ENCODE results near the gene CENPT. TPM values are rescaled to one million over a fixed set of nuclear protein-coding genes. Genes with fewer than 3 reads are reported as not detected.
A peak's percentile ranks its signal among the peaks of the same experiment; 100 is the strongest.

CENPT gene
- total and polyA plus RNA-seq, 2 of the 13 experiments (the other 11 are each of a cell fraction or from before 2014, with no cell fraction given), result 40.9 to 43.3 TPM

- TF ChIP-seq ZNF350 (CRISPR knock-in tag; IDR thresholded peaks at IDR 0.05; ENCODE audit: borderline replicate concordance, low read depth) (peak; percentile 91), ZZZ3 (CRISPR knock-in tag; IDR thresholded peaks at IDR 0.05; ENCODE audit: borderline replicate concordance) (peak; percentile 63; the same call in 1 of the 2 replicates), ZNF256 (CRISPR knock-in tag; conservative IDR thresholded peaks at IDR 0.05) (no peak), ZNF354B (CRISPR knock-in tag; IDR thresholded peaks at IDR 0.05) (no peak), ZNF264 (CRISPR knock-in tag; IDR thresholded peaks at IDR 0.05) (peak; percentile 67; the same call in 1 of the 2 replicates), ZNF800 (CRISPR knock-in tag; IDR thresholded peaks at IDR 0.05) (peak; percentile 67; the same call in 1 of the 2 replicates), GABPB1 (CRISPR knock-in tag; IDR thresholded peaks at IDR 0.05) (peak; percentile 61), ZFP82 (CRISPR knock-in tag; IDR thresholded peaks at IDR 0.05; ENCODE audit: borderline replicate concordance) (no peak), TP53 (CRISPR knock-in tag; conservative IDR thresholded peaks at IDR 0.05) (no peak; the same call in 1 of the 2 replicates), MEF2D (CRISPR knock-in tag; IDR thresholded peaks at IDR 0.05) (no peak; the same call in 1 of the 2 replicates), ARID4A (CRISPR knock-in tag; IDR thresholded peaks at IDR 0.05; ENCODE audit: borderline replicate concordance) (peak; percentile 75), ZNF446 (CRISPR knock-in tag; IDR thresholded peaks at IDR 0.05) (0 out of 2 replicates have a peak, but pooled peaks have one; percentile 20), TAF15 (IDR thresholded peaks at IDR 0.05; ENCODE audit: low read depth, low read length, poor library complexity, severe bottlenecking) (peak; percentile 29), NR0B2 (CRISPR knock-in tag; IDR thresholded peaks at IDR 0.05) (peak; percentile 61; the same call in 1 of the 2 replicates), ZBTB14 (CRISPR knock-in tag; IDR thresholded peaks at IDR 0.05) (peak; percentile 37; the same call in 1 of the 2 replicates), NRL (CRISPR knock-in tag; IDR thresholded peaks at IDR 0.05; ENCODE audit: borderline replicate concordance) (peak; percentile 72; the same call in 1 of the 2 replicates), HIVEP1 (CRISPR knock-in tag; IDR thresholded peaks at IDR 0.05) (peak; percentile 66), ISX (CRISPR knock-in tag; conservative IDR thresholded peaks at IDR 0.05) (no peak), KDM1A (CRISPR knock-in tag; IDR thresholded peaks at IDR 0.05) (no peak), ZNF567 (CRISPR knock-in tag; IDR thresholded peaks at IDR 0.05; ENCODE audit: borderline replicate concordance) (peak; percentile 98)
These were observed 4.8 kb downstream of the CENPT start (continued) for GRCh38 chr16:67842509-67843342.
